Sigmoid colon (tissue), 7 donors: ENCODE measurements around the gene PHLDB1. TPM values are rescaled to one million over a fixed set of nuclear protein-coding genes. Genes with fewer than 3 reads are reported as not detected.

Experiments
- DNase-seq: peaks from one replicate; pipeline ENCODE4 v3.0.0-alpha.2; 2019
- H3K27ac ChIP-seq, 4 donors: fragments of 200-600 bp; sonication (generic); one replicate each; pipeline ENCODE4 v1.5.1; 2016 to 2019; ENCODE audit warnings: mild to moderate bottlenecking in 1 of 4
- H3K27me3 ChIP-seq, 3 donors: fragments of 200-600 bp; sonication (generic); one replicate each; pipeline ENCODE4 v1.5.1; 2019; ENCODE audit warnings: mild to moderate bottlenecking in 1 of 3
- H3K36me3 ChIP-seq, 4 donors: fragments of 200-600 bp; sonication (generic); one replicate each; pipeline ENCODE4 v1.5.1; 2016 to 2019
- H3K4me1 ChIP-seq, 4 donors: fragments of 200-600 bp; sonication (generic); one replicate each; pipeline ENCODE4 v1.5.1; 2017 to 2019
- H3K4me3 ChIP-seq, 4 donors: fragments of 200-600 bp; sonication (generic); one replicate each; pipeline ENCODE4 v1.5.1; 2017 to 2019; ENCODE audit warnings: mild to moderate bottlenecking in 2 of 4, moderate library complexity in 1 of 4
- H3K9me3 ChIP-seq, 4 donors: fragments of 200-600 bp in 3 of 4; sonication (generic) in 3 of 4; one replicate each; pipeline versions ENCODE4 v1.5.1 to v1.6.1; 2013 to 2019
- CTCF ChIP-seq, 4 experiments: fragments of 450-650 bp in 3 of 4; fragments of 200-600 bp in 1 of 4; IDR thresholded peaks; one replicate each; pipeline ENCODE4 v1.5.1; 2016 to 2019; ENCODE audit warnings: antibody characterized with exemption in 4 of 4, mild to moderate bottlenecking in 3 of 4, moderate library complexity in 2 of 4
- EP300 ChIP-seq, 4 donors: sonication (generic); formaldehyde crosslinking; IDR thresholded peaks; one replicate each; pipeline ENCODE4 v1.6.1; 2017; ENCODE audit warnings: antibody characterized with exemption in 4 of 4
- POLR2A ChIP-seq, 2 donors: fragments of 450-650 bp; IDR thresholded peaks; one replicate each; pipeline ENCODE4 v1.6.1; 2016; ENCODE audit warnings: antibody characterized with exemption in 2 of 2, mild to moderate bottlenecking in 2 of 2, moderate library complexity in 2 of 2
- POLR2AphosphoS5 ChIP-seq, 4 donors: sonication (generic); formaldehyde crosslinking; IDR thresholded peaks; one replicate each; pipeline ENCODE4 v1.6.1; 2017; ENCODE audit warnings: antibody characterized with exemption in 4 of 4
- WGBS, 2 donors: extraction: QIAGEN DNeasy Blood & Tissue Kit; methylation state at CpG; one replicate each; pipeline ENCODE4 v1.1.7; 2013; 5-methylcytosine and 5-hydroxymethylcytosine counted together
- intact Hi-C: fragments of 100-400 bp; cut with DNase I; formaldehyde crosslinking; loops from one replicate; pipeline ENCODE4 v1.15.1; 2023
- polyA plus RNA-seq, 3 donors: library from polyadenylated mRNA; stranded (reverse); fragments of 200-250 nt; gene quantifications; one replicate each; pipeline ENCODE4 v1.2.3, GENCODE V29; 2013
- total RNA-seq, 4 donors: library from RNA; depleted of rRNA; stranded (reverse); fragments of >200 nt; gene quantifications; one replicate each; pipeline ENCODE4 v1.1.0, GENCODE V29; 2016
- donor health status: healthy with polysubstance abuse.
- donor health status: Bipolar disorder and iron deficiency.
- donor health status: healthy.

The PHLDB1 gene
- total and polyA plus RNA-seq, 7 donors = 33.6 to 126 (median 51.8) TPM

- no peaks in the 10 kb centered on the region for H3K27me3 ChIP-seq
- peaks cover 0 to 73% (median 68%) of the 10 kb centered on the region in 4 donors for H3K4me1 ChIP-seq
- peak; percentile 82 for DNase-seq
- H3K27ac ChIP-seq = peak overlapping the region; percentile 76 to 92 (median 90)
- peaks cover 5 to 38% (median 22%) of the 10 kb centered on the region in 4 donors for H3K36me3 ChIP-seq
- TF ChIP-seq POLR2A (IDR thresholded peaks at IDR 0.05) (no peak), EP300 (IDR thresholded peaks at IDR 0.05) (no peak), CTCF (IDR thresholded peaks at IDR 0.05) (no peak), POLR2AphosphoS5 (IDR thresholded peaks at IDR 0.05) (no peak)
- 66 to 78% methylated on average over 4 of the region's 4 CpGs for WGBS, 2 donors
- H3K9me3 ChIP-seq = no peaks in the 10 kb centered on the region
- intact Hi-C loops = no loop called here
- no peak overlapping the region for H3K4me3 ChIP-seq
Measured at GRCh38 chr11:118618991-118619375, 11.6 kb downstream of the PHLDB1 start.

DNA sequence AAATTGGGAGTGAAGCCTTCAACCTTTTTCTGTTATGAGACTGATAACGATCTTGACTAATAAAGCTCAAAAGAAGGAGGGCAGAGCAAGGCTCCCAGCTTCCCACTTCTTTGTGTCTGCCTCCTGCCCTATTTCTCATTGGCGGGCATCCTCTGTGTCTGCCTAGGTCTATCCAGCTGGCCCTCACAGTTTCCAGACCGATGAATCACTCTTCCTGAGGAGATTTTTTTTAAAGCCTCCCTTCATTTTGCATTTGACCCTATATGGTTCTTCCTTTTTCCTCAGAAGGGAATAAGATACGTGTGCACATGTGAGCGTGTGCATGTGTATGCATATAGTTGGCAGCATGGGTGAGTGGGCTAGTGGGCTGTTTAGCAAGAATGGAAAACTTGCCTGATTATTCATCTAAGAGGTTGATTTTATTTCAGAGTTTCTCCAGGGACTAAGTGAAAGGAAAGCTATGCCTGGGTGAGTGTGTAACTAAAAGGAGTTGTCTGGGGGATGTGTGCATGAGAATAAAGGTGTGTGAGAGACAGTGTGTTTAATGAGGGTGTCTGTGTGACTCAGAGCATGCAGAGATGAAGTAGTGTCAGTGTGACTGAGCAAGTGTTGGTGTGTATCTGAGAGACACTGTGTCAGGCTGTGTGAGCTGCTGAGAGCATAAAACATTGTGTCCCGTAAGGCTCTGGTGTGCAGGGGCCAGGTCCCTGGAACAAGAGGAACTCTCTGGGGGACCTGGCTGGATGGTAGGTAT is 12.2 kb downstream of the PHLDB1 start:
- intact Hi-C loops = no loop called here
- TF ChIP-seq POLR2AphosphoS5 (IDR thresholded peaks at IDR 0.05) (peak in 1 of 4 donors; percentile 44), CTCF (IDR thresholded peaks at IDR 0.05) (no peak)
- no peak overlapping the region for H3K4me3 ChIP-seq
- peaks cover 5 to 33% (median 16%) of the 10 kb centered on the region in 4 donors for H3K36me3 ChIP-seq
- DNase-seq = peak; percentile 80
- H3K27me3 ChIP-seq = no peaks in the 10 kb centered on the region
- peaks cover 0 to 74% (median 68%) of the 10 kb centered on the region in 4 donors for H3K4me1 ChIP-seq
- WGBS, 2 donors = 70 to 75% methylated on average over 6 of the region's 6 CpGs
- peak overlapping the region; percentile 76 to 92 (median 90) for H3K27ac ChIP-seq
- H3K9me3 ChIP-seq = no peaks in the 10 kb centered on the region

DNA sequence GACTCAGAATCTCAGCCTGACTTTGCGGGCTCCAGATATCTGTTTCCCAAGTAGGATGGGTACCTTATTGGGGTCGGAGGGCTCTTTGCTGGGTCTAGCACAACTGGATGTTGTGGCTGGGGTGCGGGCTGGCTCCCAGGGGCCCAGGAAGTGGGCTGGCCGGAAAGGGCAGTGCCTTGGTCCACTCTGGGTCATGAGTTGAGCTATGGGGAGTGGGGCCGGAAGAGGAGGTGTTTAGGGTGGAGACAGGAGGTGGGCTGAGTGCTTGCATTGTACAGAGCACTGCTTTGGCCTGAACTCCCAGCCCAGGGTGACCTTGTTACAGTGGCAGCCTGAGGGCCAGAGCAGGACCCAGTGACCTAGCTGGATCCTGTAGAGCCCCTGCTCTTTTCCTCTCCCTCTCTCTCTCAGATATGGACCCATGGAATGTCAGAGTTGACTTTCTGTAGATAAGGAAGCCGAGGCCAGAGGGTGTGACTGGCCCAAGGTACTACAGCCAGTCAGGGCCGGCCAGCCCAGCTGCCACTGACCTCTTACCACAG is 13.2 kb downstream of the PHLDB1 start:
- no peak for DNase-seq

GRCh38 chr11:118621071-118621783 is 13.8 kb downstream of the PHLDB1 start:
- TF ChIP-seq POLR2A (IDR thresholded peaks at IDR 0.05) (peak; percentile 24 to 37), POLR2AphosphoS5 (IDR thresholded peaks at IDR 0.05) (peak in 3 of 4 donors; percentile 53 to 77 (median 68)), EP300 (IDR thresholded peaks at IDR 0.05) (no peak), CTCF (IDR thresholded peaks at IDR 0.05) (no peak)
- Histone ChIP-seq H3K27me3 (no peaks in the 10 kb centered on the region), H3K9me3 (no peaks in the 10 kb centered on the region), H3K36me3 (peaks cover 0 to 32% (median 11%) of the 10 kb centered on the region in 4 donors), H3K4me1 (peaks cover 0 to 83% (median 71%) of the 10 kb centered on the region in 4 donors), H3K27ac (peak overlapping the region; percentile 86 to 92 (median 90)), H3K4me3 (peak overlapping the region; percentile 27 to 66 (median 59))
- intact Hi-C loops = no loop called here
- DNase-seq = peak; percentile 96
- 7% methylated on average over 38 of the region's 38 CpGs for WGBS, 2 donors

More for the DNA sequence above, 13.2 kb downstream of the PHLDB1 start:
- TF ChIP-seq POLR2A (IDR thresholded peaks at IDR 0.05) = no peak
- no peak for TF ChIP-seq CTCF (IDR thresholded peaks at IDR 0.05)
- no peak for TF ChIP-seq EP300 (IDR thresholded peaks at IDR 0.05)
- TF ChIP-seq POLR2AphosphoS5 (IDR thresholded peaks at IDR 0.05) = no peak
- 59 to 65% methylated on average over 7 of the region's 7 CpGs for WGBS, 2 donors
- no peaks in the 10 kb centered on the region for H3K27me3 ChIP-seq
- peak overlapping the region in 3 of 4 donors; percentile 58 to 66 (median 60) for H3K4me3 ChIP-seq
- no peaks in the 10 kb centered on the region for H3K9me3 ChIP-seq
- peak overlapping the region; percentile 86 to 92 (median 90) for H3K27ac ChIP-seq
- intact Hi-C loops = no loop called here
- peaks cover 5 to 33% (median 13%) of the 10 kb centered on the region in 4 donors for H3K36me3 ChIP-seq
- H3K4me1 ChIP-seq = peaks cover 0 to 83% (median 68%) of the 10 kb centered on the region in 4 donors
